Activated CD8-positive, alpha-beta T cell treated with anti-CD3 and anti-CD28 coated beads for 36 hours (primary cell): ENCODE measurements around the gene RAD51B. TPM values are rescaled to one million over a fixed set of nuclear protein-coding genes. Genes with fewer than 3 reads are reported as not detected.

Experiments used
- ATAC-seq: fragments of 200-7000 bp; cut with Tn5 transposase; one replicate; pipeline ENCODE4 v1.10.0; 2021; ENCODE audit warnings: mild to moderate bottlenecking, moderate library complexity
- CTCF ChIA-PET: fragments of 350-600 bp; sonication (Branson Sonifier 250); formaldehyde crosslinking; loops from one replicate; lab custom pipeline; 2021; ENCODE audit warnings: antibody characterized with exemption; lab: Charles Lee
- POLR2A ChIA-PET: fragments of 350-600 bp; sonication (Branson Sonifier 250); formaldehyde crosslinking; loops from one replicate; lab custom pipeline; 2021; ENCODE audit warnings: antibody characterized with exemption; lab: Charles Lee
- DNase-seq: peaks from one replicate; pipeline ENCODE4 v3.0.0-alpha.2; 2020
- H3K27ac Mint-ChIP-seq: one replicate; pipeline ENCODE4 v1.8.0; 2021; ENCODE audit warnings: mild to moderate bottlenecking, mixed read lengths
- H3K27me3 Mint-ChIP-seq: one replicate; pipeline ENCODE4 v1.8.0; 2021; ENCODE audit warnings: mixed read lengths
- H3K36me3 Mint-ChIP-seq: one replicate; pipeline ENCODE4 v1.8.0; 2021; ENCODE audit warnings: low read depth, mixed read lengths
- H3K4me1 Mint-ChIP-seq: one replicate; pipeline ENCODE4 v1.8.0; 2021; ENCODE audit warnings: low read depth, mixed read lengths
- H3K4me3 Mint-ChIP-seq: one replicate; pipeline ENCODE4 v1.8.0; 2021; ENCODE audit warnings: mild to moderate bottlenecking, moderate library complexity, mixed read lengths
- H3K9me3 Mint-ChIP-seq: one replicate; pipeline ENCODE4 v1.8.0; 2021; ENCODE audit warnings: mixed read lengths
- CTCF ChIP-seq: fragments of 200-600 bp; IDR thresholded peaks from one replicate; pipeline ENCODE4 v1.8.0; 2022; ENCODE audit warnings: antibody characterized with exemption, mild to moderate bottlenecking
- intact Hi-C: fragments of 100-400 bp; cut with micrococcal nuclease; formaldehyde crosslinking; loops from one replicate; pipeline ENCODE4 v1.10.0; 2022
- total RNA-seq, 2 experiments: library from RNA; stranded (reverse); gene quantifications; one replicate each; pipeline ENCODE4 v1.2.3, GENCODE V29; 2021

The RAD51B gene
- total RNA-seq, 2 experiments from 2014 or later, result 38.2 to 40.6 TPM

- intact Hi-C loops, result no loop called here
- no peaks in the 10 kb centered on the region for H3K27me3 Mint-ChIP-seq
- ATAC-seq (no peak), DNase-seq (no peak)
- H3K4me3 Mint-ChIP-seq, result no peak overlapping the region
- ChIA-PET POLR2A (interaction anchor here (1.0 kb wide), 1 partner anchor 10 kb away, joined by 3 read pairs; no protein-coding TSS in a partner anchor), CTCF (no interaction called here)
- peaks cover 12% of the 10 kb centered on the region for H3K4me1 Mint-ChIP-seq
- H3K27ac Mint-ChIP-seq, result no peak overlapping the region
- no peaks in the 10 kb centered on the region for H3K9me3 Mint-ChIP-seq
- H3K36me3 Mint-ChIP-seq, result no peaks in the 10 kb centered on the region
- no peak for TF ChIP-seq CTCF
These were observed 777.1 kb downstream of the RAD51B start for GRCh38 chr14:68596701-68597100.

GRCh38 chr14:68598089-68598488 is 778.5 kb downstream of the RAD51B start:
- TF ChIP-seq CTCF, result no peak
- intact Hi-C loops, result no loop called here
- ATAC-seq (no peak), DNase-seq (no peak)
- Mint-ChIP-seq H3K36me3 (no peaks in the 10 kb centered on the region), H3K4me1 (peaks cover 12% of the 10 kb centered on the region), H3K9me3 (no peaks in the 10 kb centered on the region), H3K27me3 (no peaks in the 10 kb centered on the region), H3K27ac (no peak overlapping the region), H3K4me3 (no peak overlapping the region)
- ChIA-PET CTCF (no interaction called here), POLR2A (no interaction called here)

- Mint-ChIP-seq H3K4me3 (no peak overlapping the region), H3K36me3 (no peaks in the 10 kb centered on the region), H3K27ac (no peak overlapping the region), H3K4me1 (peaks cover 7% of the 10 kb centered on the region), H3K9me3 (no peaks in the 10 kb centered on the region), H3K27me3 (no peaks in the 10 kb centered on the region)
- ATAC-seq, result no peak
- intact Hi-C loops, result no loop called here
- no peak for DNase-seq
- no peak for TF ChIP-seq CTCF
- POLR2A ChIA-PET, result no interaction called here
- CTCF ChIA-PET, result no interaction called here
These were observed 779.3 kb downstream of the RAD51B start for GRCh38 chr14:68598621-68599447.

GRCh38 chr14:68599896-68600610 is 780.5 kb downstream of the RAD51B start:
- CTCF ChIA-PET, result no interaction called here
- Mint-ChIP-seq H3K27me3 (no peaks in the 10 kb centered on the region), H3K4me1 (no peaks in the 10 kb centered on the region), H3K27ac (no peak overlapping the region), H3K36me3 (no peaks in the 10 kb centered on the region), H3K9me3 (no peaks in the 10 kb centered on the region), H3K4me3 (no peak overlapping the region)
- DNase-seq (no peak), ATAC-seq (no peak)
- intact Hi-C loops, result no loop called here
- POLR2A ChIA-PET, result interaction anchor here (1.2 kb wide), 1 partner anchor 212 kb away, joined by 3 read pairs; no protein-coding TSS in a partner anchor
- no peak for TF ChIP-seq CTCF

- POLR2A ChIA-PET, result no interaction called here
- DNase-seq (no peak), ATAC-seq (no peak)
- Mint-ChIP-seq H3K4me3 (no peak overlapping the region), H3K27ac (no peak overlapping the region), H3K9me3 (no peaks in the 10 kb centered on the region), H3K36me3 (no peaks in the 10 kb centered on the region), H3K27me3 (no peaks in the 10 kb centered on the region), H3K4me1 (peaks cover 8% of the 10 kb centered on the region)
- intact Hi-C loops, result no loop called here
- CTCF ChIA-PET, result no interaction called here
- no peak for TF ChIP-seq CTCF
These were observed 782.9 kb downstream of the RAD51B start for GRCh38 chr14:68602507-68602906.
